GM12891 (cell line): ENCODE results near the gene PEAK1.

Source experiments
- POLR2A ChIP-seq: IDR thresholded peaks from 2 replicates; pipeline ENCODE4 v1.6.1; 2011; ENCODE audit warnings: low read depth, low read length, control low read depth
- POLR2AphosphoS5 ChIP-seq: IDR thresholded peaks from 2 replicates; pipeline ENCODE4 v1.6.1; 2011; ENCODE audit warnings: low read depth, low read length, control low read depth
- TAF1 ChIP-seq: IDR thresholded peaks from 2 replicates; pipeline ENCODE4 v1.6.1; 2011; ENCODE audit warnings: low read depth, low read length, control low read depth

DNA sequence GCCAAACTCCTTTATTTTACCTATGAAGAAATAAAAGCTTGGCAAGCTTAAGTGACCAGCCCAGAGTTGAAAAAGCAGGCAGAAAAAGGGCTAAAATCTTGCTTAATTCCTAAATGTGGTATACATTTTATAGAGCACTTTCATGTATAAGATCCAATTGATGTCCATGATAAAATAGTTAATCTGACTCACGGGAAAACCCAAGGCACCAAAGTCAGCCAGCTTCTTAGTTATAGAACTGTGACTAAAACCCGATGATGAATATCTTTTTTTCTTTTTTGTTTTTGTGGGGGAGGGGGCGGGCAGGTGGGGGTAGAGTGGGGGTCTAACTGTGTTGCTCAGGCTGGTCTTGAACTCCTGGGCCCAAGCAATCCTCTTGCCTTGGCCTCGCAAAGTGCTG is 71.4 kb downstream of the PEAK1 start:
- no peak for TF ChIP-seq POLR2AphosphoS5
- TF ChIP-seq POLR2A = no peak
- TF ChIP-seq TAF1 = no peak
